Right lobe of liver (tissue), 6 donors: ENCODE results near the gene CPA1. TPM values are rescaled to one million over a fixed set of nuclear protein-coding genes. Genes with fewer than 3 reads are reported as not detected.

Source experiments
- ATAC-seq, 4 donors: fragments of 200-7000 bp; cut with Tn5 transposase; one replicate each; pipeline ENCODE4 v1.9.1; 2020; ENCODE audit warnings: mild to moderate bottlenecking in 4 of 4, moderate library complexity in 4 of 4
- DNase-seq, 3 donors: peaks; one replicate each; pipeline ENCODE4 v3.0.0-alpha.2; 2020
- H3K27ac ChIP-seq, 3 donors: fragments of 200-600 bp; one replicate each; pipeline ENCODE4 v1.8.0; 2022
- H3K27me3 ChIP-seq, 2 donors: fragments of 200-600 bp; one replicate each; pipeline ENCODE4 v1.8.0; 2022
- H3K36me3 ChIP-seq, 4 donors: fragments of 200-600 bp; sonication (generic) in 1 of 4; one replicate each; pipeline versions ENCODE4 v1.5.1 to v1.8.0; 2017 to 2022; ENCODE audit warnings: control low read depth in 1 of 4
- H3K4me1 ChIP-seq, 4 donors: fragments of 200-600 bp; sonication (generic) in 1 of 4; one replicate each; pipeline versions ENCODE4 v1.5.1 to v1.8.0; 2017 to 2022; ENCODE audit warnings: control low read depth in 1 of 4
- H3K4me3 ChIP-seq, 3 donors: fragments of 200-600 bp; one replicate each; pipeline ENCODE4 v1.8.0; 2022
- H3K9me3 ChIP-seq, 4 donors: fragments of 200-600 bp; sonication (generic) in 1 of 4; one replicate each; pipeline versions ENCODE4 v1.5.1 to v1.8.0; 2017 to 2022; ENCODE audit warnings: control low read depth in 1 of 4
- POLR2A ChIP-seq: fragments of 450-650 bp; IDR thresholded peaks from one replicate; pipeline ENCODE4 v1.6.1; 2017; ENCODE audit warnings: antibody characterized with exemption, mild to moderate bottlenecking
- WGBS: methylation state at CpG from one replicate; pipeline ENCODE4 v1.1.6; 2018; ENCODE audit warnings: low coverage, low lambda C conversion rate; ENCODE audit not compliant: insufficient coverage; ENCODE audit errors: missing lambda C conversion rate; 5-methylcytosine and 5-hydroxymethylcytosine counted together
- intact Hi-C, 2 donors: fragments of 100-400 bp; cut with DNase I; formaldehyde crosslinking; loops; one replicate each; pipeline versions ENCODE4 v1.11.2 to v1.14.1; 2022
- total RNA-seq, 6 experiments: library from RNA; depleted of rRNA in 2 of 6; stranded (reverse); fragments of >200 nt in 2 of 6; fragmentation: NEBNext Ultra II Directional in 3 of 6; extraction: Animal tissue kit (Norgen Biotek cat#: 25700) in 3 of 6; gene quantifications; one replicate each; pipeline versions ENCODE4 v1.1.0 to v1.2.4, GENCODE V29; 2016 to 2023
- TF ChIP-seq, protein P1 (sequence below), 4 donors: fragments of 200-600 bp in 3 of 4; fragments of 450-650 bp in 1 of 4; IDR thresholded peaks; one replicate each; pipeline versions ENCODE4 v1.5.1 to v1.8.0; 2016 to 2022; ENCODE audit warnings: antibody characterized with exemption in 4 of 4, mild to moderate bottlenecking in 2 of 4
- donor health status: DM: no; HTN: yes; CAD: no.
- donor health status: DM: no; HTN: no; CAD: no.
- donor health status: DM: no; HTN: no; CAD: no.
- donor health status: DM: no; HTN: yes; CAD: no.
- donor health status: DM: no; HTN: yes; CAD: no.

The CPA1 gene
- total RNA-seq, 6 experiments from 2014 or later: not detected

DNA sequence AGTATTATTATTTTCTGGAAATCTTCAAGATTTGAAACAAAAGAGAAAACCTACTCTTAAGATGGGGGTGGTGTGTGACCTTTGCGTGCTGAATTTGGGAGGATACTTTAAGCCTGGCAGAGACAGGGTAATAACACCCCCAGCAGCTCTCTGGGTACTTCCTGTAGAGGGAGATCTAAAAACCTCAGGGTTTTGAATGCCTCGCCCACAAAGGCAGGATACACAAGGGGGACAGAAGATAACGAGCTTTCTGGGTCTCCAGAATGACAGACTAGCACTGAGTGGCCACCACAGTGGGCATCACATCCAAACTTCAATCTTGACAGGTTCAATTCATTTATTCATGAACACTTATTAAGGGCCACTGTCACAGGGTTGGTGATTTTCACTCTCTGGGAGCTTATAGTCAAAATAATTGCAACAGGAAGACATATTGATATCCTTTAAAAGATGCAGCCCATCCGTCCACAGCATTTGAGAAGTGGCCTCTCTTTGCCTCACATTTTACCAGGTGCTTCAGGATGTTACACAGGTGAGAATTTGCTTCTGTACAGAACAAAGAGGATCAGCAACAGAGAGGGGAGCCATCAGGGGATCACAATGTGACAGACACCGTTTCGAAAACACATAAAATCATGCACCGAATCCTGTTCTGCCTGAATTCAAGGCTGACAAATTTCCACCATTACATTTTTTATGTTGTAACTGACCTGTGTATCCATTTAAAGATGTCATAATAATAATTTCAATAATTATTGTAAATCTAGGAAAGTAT, 14.3 kb downstream of the CPA1 start:
- intact Hi-C loops: no loop called here
- H3K4me1 ChIP-seq: no peaks in the 10 kb centered on the region
- 78% methylated on average over 5 of the region's 7 CpGs for WGBS
- TF ChIP-seq POLR2A: no peak
- TF ChIP-seq, protein P1, sequence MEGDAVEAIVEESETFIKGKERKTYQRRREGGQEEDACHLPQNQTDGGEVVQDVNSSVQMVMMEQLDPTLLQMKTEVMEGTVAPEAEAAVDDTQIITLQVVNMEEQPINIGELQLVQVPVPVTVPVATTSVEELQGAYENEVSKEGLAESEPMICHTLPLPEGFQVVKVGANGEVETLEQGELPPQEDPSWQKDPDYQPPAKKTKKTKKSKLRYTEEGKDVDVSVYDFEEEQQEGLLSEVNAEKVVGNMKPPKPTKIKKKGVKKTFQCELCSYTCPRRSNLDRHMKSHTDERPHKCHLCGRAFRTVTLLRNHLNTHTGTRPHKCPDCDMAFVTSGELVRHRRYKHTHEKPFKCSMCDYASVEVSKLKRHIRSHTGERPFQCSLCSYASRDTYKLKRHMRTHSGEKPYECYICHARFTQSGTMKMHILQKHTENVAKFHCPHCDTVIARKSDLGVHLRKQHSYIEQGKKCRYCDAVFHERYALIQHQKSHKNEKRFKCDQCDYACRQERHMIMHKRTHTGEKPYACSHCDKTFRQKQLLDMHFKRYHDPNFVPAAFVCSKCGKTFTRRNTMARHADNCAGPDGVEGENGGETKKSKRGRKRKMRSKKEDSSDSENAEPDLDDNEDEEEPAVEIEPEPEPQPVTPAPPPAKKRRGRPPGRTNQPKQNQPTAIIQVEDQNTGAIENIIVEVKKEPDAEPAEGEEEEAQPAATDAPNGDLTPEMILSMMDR (IDR thresholded peaks at IDR 0.05): no peak
- H3K4me3 ChIP-seq: no peak overlapping the region
- ATAC-seq (no peak), DNase-seq (no peak)
- no peaks in the 10 kb centered on the region for H3K36me3 ChIP-seq
- H3K27ac ChIP-seq: no peak overlapping the region
- no peaks in the 10 kb centered on the region for H3K9me3 ChIP-seq
- no peaks in the 10 kb centered on the region for H3K27me3 ChIP-seq

DNA sequence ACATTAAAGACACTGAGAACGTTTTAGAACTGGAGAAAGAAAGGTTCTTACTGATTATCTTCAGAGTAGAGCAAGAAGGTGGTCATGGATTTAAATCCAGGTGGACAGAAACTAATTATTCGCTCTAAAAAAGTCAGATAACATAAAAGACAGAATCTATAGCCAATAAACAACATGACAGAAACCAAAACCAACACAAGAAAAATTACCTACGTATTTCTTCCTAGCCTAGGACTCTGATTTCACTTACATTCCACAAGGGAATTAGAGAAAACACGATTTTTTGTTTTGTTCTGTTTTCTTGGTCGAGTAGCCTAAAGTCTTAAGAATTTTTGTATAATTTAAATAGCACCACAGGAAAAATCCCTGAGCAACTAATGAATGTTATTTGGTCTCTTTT, 15.1 kb downstream of the CPA1 start:
- no peaks in the 10 kb centered on the region for H3K27me3 ChIP-seq
- 79% methylated on average over 5 of the region's 5 CpGs for WGBS
- no peak overlapping the region for H3K27ac ChIP-seq
- H3K9me3 ChIP-seq: no peaks in the 10 kb centered on the region
- no peaks in the 10 kb centered on the region for H3K36me3 ChIP-seq
- H3K4me3 ChIP-seq: no peak overlapping the region
- H3K4me1 ChIP-seq: no peaks in the 10 kb centered on the region
- DNase-seq (no peak), ATAC-seq (no peak)
- TF ChIP-seq, protein P1 (IDR thresholded peaks at IDR 0.05): no peak
- TF ChIP-seq POLR2A: no peak
- intact Hi-C loops: no loop called here

DNA sequence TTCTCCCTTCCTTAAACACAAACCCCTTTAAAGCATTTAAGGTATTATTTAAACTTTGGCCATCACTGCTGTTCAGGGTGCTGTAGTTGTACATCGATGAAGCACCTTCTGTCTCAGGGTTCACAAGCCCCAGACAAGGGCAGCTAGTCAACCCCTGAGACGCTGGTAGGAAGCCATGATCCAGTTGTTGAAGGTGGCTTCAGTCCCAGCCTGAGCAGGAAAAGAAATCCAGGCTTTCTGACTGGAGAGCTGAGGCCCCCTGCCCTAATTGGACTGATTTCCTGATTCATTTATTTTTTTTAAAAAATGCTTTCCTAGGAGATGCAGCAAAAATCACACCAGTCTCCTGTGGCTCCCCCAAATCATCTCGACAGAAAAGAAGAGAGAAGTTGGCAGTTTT, 15.8 kb downstream of the CPA1 start:
- WGBS: 51% methylated on average over 3 of the region's 3 CpGs
- ATAC-seq: no peak
- no peak for DNase-seq

DNA sequence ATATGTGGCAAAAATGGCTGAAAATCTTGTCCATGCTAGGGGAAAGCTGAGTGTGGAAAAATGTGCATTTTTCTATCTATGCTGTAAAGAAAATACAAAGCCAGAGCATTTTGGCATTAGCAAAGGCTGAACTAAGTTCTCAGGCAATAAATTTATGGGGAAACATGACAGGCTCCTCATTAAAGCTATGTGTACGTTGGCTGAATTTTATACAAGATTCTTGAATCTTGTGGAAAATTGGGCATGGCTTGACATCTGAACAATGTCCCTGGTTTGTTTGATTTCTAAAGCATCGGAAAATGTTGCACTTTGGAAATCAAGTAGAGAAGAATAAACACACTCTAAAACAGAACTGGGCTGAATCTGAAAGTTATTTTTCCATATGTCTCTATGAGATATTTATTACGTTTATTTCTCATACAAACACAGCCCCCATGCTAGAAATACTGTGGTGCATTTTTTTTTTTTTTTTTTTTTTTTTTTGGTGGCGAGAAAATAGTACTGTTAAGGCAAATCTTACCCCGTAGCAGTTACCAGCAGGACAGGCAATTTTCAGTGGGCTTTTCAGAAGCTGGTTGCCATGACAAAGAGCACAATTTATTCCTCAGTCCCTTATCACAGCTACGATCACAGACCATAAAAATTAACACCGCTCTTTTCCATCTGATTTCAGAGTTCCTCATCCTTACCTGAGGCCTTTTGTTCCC, 16.9 kb downstream of the CPA1 start:
- WGBS: 86% methylated on average over 7 of the region's 7 CpGs
- H3K4me1 ChIP-seq: no peaks in the 10 kb centered on the region
- no peaks in the 10 kb centered on the region for H3K9me3 ChIP-seq
- ATAC-seq: no peak
- intact Hi-C loops: no loop called here
- no peak overlapping the region for H3K27ac ChIP-seq
- H3K27me3 ChIP-seq: no peaks in the 10 kb centered on the region
- H3K36me3 ChIP-seq: no peaks in the 10 kb centered on the region
- H3K4me3 ChIP-seq: no peak overlapping the region
- TF ChIP-seq POLR2A: no peak
- TF ChIP-seq, protein P1 (IDR thresholded peaks at IDR 0.05): no peak
- DNase-seq: no peak

More for the DNA sequence above, 15.8 kb downstream of the CPA1 start:
- intact Hi-C loops: no loop called here
- Histone ChIP-seq H3K27ac (no peak overlapping the region), H3K27me3 (no peaks in the 10 kb centered on the region), H3K4me3 (no peak overlapping the region), H3K9me3 (no peaks in the 10 kb centered on the region), H3K4me1 (no peaks in the 10 kb centered on the region), H3K36me3 (no peaks in the 10 kb centered on the region)
- TF ChIP-seq POLR2A: no peak
- TF ChIP-seq, protein P1 (IDR thresholded peaks at IDR 0.05): no peak
